HG02623 (cell line): ENCODE results near the gene RETSAT.
A peak's percentile ranks its signal among the peaks of the same experiment; 100 is the strongest.
"Not testable (repeated sequence)": the region's sequence is repeated elsewhere in the genome, so short reads cannot be mapped to it uniquely, and the experiment has no call there.

ENCODE experiments used
- ATAC-seq: cut with Tn5 transposase; IDR thresholded peaks from one replicate; pipeline ENCODE4 v1.9.1; 2021; ENCODE audit warnings: moderate library complexity; ENCODE audit not compliant: unreplicated experiment

RETSAT gene

DNA sequence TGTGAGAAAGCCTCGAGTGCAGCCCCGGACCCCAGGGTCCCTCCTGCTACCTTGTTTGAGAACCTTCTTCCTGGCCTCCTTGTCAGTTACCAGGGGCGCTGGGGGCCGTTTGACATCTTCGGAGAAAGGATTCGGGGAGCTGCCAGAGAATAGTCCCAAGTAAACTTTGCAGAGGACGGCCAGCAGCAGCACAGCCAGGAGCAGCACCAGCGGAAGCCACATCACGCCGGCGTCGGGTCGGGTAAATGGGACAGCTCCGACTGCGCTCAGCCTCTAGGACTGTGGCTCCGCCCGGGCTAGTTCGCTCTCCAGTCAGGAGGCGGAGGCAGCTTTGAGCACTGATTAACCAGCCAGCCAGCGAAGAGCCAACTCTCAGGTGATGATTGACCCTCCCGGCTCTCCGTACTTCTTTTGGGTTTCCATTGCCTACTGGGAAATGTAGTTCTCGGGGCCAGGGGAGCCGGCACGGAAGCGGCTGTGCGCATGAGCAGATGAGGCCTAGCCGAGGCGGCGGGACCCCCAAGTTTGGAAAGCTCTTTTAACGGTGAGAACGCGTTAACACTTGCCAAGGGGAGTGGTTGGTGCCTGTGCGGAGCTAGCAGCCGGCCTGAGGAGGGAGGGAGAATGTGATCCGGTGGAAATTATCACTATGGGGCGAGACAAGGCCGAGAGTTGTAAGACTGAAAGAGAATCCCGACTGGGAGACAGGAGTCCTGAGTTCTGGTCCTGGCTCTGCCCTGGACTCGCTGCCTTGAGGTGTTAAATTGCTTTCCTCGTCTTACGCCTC is at the start of gene RETSAT, which contains the start of gene ELMOD3:
Gene RETSAT, minus strand, starts transcription at position 243 of the 787 bp plus-strand sequence. Its CDS starts 21 bp downstream, at position 222.
Gene ELMOD3, plus strand, starts transcription at position 484 of the 787 bp plus-strand sequence. CDS start 2,430 bp downstream, outside the sequence.
- peak; percentile 97 for ATAC-seq

DNA sequence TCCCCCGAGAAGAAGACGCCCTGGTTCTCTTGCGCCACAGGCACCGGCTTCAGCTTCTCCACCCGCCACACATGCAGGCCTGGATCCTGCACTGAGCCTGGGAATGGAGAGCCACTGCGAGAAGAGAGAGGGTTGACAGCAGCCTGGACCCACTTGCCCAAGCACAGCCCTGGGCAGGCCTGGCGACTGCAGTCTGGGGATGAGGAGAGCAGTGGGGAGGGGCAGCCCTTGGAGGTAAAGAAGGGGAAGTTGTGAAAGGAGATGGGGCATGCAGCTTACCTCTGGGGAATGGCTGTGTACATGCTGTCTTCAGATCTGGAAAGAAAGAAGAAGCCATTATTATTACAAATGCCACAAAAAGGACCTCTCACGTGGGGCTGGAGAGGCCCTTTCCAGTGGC is 47.5 kb upstream of the RETSAT start:
- no peak for ATAC-seq

DNA sequence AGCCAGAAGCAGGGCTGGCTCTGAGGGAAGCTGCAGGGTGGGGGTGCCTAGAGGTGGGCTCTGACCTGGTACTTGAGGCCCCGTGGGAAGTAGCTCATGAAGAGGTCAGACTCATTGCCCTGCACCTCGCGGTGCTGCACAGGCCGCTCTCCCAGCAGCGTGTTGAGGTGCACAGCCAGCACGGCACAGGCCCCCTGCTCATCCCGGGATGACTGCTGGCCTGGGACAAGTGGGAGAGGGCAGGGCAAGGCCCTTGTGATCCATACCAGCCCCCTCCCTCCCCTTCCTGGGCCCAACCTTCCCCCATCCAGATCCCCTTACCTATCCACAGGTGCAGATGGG is 47.1 kb upstream of the RETSAT start:
- ATAC-seq: no peak

DNA sequence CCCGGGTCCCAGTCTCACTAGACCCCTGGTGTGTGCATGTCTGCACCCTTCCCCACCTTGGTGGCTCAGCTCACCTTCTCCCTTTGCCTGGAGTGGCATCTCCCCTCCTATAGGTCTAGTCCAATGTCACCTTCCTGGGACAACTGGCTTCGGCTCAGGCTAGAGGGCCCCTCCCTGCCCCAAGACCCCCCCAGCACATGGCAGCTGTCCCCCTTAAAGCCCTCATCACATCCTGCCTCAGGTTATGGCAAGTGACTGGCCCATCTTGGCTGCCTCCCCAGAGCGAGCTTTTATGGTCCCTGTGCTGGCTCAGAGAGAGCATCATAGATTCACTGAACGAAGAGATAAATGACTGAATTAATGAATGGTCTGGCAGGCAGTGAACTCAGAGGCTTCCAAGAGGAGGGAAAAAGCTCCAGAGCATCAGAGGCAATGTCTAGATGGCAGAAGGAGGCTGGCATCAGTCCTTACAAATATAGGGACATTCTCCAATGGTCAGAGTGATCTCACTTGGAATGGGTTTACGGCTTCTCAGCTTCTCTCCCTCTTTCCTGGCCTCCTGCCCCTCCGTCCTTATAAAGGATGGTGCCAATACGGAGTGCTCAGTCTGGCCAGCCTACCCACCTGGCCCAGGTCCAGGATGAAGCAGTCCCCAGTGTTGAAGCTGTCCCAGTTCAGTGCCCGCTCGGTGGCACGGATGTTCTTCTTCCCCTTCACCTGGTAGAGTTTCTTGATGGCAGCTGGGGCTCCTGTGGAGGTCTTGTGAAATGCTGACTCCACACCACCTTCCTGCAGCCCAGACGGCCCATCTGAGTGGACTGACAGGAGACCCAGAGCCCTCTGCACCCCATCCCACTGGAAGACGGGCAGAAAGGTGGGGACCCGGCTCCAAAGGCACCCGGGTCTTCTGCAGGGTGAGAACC is 46.5 kb upstream of the RETSAT start:
- no peak for ATAC-seq

DNA sequence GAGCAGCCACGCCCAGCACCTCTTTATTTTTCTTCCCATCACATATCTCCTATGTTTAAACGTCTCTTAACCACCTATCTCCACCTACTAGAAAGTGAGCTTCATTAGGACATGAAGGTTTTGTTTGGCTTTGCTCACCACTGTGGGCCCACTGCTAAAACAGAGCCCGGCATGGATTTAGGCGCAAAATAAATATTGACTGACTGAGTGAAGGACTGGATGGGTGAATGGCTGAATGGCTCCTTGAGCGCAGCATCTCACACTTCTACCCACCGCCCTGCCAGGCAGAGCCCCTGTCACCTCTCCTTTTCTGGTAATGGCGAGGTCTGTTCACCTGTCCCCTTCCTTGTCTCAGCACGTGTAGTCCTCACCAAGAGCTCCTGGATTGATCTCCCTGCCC is 45.7 kb upstream of the RETSAT start:
- ATAC-seq: no peak

DNA sequence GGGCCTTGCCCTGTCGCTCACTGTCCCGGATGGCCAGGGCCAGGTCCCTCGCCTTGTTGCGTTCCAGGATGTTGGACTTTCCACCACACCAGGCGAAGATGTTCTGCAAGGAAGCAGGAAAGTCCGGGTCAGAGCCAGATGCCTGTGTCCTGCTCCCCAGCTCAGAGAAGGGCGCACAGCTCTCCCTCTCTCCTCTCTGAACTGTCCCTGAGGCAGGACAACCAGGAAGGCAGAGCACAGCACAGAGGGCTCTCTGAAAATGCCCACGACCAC is 44.8 kb upstream of the RETSAT start:
- no peak for ATAC-seq

DNA sequence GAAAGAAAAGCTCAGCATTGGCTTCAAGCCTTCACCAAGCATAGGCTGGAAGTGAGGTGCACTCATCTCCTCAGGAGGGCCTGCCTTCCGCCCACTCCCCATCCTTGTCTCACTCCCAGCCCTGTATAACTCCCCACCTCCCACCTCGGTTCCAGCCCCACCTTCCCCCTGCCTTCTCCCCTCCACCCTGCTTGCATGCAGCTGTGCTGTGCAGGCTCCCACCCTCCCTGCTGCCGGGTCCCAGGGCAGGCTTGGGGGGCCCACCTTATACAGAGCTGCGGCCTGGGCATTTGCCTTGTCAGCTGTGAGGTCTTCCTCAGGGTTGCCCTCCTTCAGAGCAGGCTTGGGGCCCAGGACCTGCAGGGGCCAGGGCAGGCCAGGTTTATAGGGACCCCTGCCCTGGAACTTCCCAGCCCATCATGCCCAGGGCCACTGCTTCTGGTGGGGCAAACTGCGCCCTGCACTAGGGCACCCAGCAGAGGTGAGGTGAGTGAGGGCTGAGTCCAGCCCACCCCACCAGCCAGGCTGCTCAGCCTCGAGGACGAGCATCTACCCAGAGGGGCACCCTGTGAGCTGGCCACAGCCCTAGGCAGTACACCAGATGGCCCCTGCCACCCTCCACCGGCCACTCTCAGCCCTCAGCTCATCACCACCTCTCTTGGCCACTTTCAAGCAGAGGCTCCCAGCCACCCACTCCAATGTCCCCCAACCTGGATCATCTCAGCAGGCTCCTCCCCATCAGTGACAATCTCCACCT is 44.3 kb upstream of the RETSAT start:
- no peak for ATAC-seq

DNA sequence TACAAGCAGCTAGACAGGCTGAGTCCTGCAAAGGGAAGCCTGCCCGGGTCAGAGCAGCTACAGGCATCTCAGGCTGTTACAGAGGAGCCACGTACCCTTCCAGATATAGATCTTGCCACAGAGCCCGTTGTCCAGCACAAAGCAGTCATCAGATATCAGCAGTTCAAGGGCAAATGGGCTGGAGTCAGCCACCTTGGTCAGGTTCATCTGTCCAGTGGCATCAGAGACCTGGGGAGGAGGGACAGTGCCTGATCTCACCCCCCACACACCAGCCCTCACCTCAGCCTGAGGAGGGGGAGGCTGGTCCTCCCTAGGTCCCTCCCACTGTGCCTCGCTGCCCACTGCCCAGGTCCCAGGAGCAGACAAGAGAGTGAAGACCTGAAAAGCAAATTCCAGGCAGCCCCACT is 43.6 kb upstream of the RETSAT start:
- ATAC-seq: no peak

DNA sequence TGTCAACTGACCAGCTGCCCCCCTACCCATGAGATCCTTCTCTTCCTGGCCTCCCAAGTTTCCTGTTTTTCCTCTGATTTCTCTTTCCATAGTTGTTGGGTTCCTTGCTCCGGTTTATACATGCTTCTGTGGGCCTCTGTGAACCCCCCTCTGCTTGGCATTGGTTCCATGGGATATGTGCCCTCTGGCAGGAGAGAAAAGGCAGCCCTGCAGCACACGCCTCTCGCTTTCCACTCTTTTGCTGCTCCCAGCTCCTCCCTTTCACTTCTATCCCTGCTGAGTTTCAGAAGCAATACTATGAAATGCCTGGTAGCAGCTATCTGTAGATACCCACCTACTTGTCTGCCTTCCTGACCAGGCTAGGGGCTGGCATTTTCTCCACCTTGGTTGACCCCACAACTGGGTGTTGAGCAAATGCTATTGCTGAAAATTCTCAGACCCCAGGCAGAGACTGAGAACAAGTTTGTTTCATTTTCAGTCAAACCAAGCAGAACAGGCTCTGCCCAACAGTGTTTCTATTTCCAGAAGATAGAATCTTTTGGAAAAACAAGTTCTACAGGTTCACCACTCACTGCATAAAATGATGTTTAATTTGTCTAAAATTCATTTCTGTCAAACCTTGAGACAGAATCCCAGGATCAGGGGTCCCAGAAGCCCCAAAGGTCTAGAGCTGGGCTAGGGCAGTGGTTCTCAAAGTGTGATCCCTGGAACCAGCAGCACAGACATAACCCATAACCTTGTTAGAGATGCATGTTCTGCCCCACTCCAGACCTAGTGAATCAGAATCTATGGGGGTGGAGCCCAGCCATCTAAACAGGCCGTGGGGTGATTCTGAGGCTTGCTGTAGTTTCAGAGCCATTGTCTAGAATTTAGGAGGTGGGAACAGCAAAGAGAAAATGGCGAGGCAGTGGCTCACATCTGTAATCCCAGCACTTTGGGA is 42.5 kb upstream of the RETSAT start:
- no peak for ATAC-seq

DNA sequence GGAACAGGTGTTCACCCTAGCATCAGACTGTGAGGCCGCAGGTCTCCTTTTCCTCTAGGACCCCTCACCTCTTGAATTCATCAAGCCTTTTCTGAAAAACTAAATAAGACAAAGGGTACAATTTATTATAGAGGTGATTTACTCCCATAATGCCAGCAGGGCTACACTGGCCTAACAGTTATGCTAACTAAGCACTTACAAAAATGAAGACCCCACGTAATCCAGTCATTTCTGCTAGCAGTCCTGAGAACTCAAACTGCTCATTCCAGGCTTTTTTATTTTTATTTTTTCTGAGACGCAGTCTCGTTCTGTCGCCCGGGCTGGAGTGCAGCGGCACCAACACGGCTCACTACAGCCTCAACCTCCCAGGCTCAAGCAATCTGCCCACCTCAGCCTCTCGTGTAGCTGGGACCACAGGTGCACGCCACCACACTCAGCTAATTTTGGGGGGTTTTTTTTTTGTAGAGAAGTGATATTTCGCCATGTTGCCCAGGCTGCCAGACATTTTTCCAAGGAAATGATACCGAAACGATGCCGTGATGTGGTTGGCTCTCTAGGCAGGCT is 41.7 kb upstream of the RETSAT start:
- no peak for ATAC-seq

DNA sequence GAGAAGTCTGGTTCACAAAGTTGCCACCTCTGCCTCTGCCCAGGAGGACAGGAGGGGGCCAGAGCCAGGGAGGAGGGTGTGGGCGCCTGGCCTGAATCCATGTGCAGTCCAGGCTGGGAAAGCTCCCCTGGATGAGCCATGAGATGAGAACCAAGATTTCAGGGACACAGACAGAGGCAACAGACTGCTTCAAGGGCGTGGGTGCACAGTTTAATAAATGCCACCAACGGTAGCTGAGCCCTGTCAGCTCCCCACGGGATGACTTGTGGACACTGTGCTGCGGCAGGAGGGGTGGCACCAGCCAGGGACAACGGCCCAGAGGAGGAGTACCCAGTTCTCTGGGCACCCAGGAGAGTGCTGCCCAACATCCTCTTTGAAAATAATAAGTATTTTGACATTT is 40.6 kb upstream of the RETSAT start:
- ATAC-seq: no peak

DNA sequence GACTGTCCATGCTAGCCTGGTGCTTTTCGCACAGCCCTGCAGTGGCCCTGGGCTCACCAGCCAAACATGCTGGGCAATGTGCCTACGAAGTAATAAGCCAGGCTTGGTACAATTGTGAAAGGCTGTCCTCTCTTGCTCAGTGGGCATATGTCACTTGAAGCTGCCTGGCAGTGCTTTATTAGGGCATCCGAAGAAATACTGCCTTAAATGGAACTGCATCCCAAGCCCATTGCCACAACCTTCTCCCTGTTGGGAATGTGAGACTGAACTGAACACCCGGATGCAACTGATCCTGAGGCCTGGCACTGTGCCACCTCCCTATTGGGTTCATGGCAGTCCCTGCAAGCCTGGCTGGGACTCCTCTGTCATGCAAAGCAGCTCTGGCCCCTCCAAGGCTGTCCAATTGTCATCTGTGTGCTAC is 39.9 kb upstream of the RETSAT start:
- no peak for ATAC-seq

DNA sequence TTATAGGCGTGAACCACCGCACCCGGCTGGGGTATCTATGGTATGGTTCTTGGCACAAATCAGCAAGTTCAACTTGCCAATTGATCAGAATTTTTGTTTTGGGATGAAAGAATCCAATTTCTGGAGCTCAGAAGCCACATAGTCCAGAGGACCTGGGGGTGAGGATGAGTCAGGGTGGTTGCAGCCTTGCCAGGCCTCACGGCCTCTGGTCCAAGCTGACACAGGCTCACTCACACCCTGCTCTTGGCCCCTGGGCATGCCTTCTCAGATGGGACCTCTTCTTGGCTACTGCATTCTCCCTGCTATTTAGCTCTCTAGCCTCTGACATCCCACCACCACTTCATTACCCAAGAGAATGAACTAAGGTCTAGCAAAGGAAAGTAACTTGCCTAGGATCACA is 39.5 kb upstream of the RETSAT start:
- ATAC-seq: no peak

DNA sequence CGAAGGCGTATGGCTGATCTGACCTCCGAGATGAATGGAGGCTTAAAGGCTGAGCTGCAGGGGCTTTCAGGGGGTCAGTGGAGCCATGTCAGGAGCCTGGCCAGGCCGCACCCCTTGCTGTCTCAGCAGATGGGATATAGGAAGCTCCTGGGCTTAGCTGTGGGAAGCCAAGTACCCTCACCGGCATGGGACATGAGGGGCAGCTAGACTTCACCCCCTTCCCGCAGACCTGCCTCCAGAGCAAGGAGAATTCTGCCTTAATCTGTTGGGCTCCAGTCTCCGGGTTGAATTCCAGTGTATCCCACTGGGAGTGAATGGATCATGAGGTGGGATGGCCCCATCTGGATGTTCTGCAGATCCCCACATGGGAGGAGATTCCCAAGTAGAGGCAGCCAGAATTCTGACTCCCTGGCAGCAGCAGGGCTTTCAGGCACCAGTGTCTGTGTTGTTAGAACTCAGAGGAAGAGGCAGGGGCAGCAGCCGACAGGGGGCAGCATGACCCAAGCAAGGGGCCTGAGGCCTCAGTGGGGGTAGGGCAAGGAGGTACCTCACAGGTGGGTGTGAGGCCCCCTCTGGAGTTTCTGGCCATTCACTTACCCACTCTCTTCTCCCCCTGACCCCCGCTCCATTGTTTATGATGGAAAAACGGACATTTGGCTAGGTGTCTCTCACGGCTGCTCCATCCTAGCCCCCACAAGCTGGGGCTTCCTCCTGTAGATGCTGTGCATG is 36.8 kb upstream of the RETSAT start:
- no peak for ATAC-seq

DNA sequence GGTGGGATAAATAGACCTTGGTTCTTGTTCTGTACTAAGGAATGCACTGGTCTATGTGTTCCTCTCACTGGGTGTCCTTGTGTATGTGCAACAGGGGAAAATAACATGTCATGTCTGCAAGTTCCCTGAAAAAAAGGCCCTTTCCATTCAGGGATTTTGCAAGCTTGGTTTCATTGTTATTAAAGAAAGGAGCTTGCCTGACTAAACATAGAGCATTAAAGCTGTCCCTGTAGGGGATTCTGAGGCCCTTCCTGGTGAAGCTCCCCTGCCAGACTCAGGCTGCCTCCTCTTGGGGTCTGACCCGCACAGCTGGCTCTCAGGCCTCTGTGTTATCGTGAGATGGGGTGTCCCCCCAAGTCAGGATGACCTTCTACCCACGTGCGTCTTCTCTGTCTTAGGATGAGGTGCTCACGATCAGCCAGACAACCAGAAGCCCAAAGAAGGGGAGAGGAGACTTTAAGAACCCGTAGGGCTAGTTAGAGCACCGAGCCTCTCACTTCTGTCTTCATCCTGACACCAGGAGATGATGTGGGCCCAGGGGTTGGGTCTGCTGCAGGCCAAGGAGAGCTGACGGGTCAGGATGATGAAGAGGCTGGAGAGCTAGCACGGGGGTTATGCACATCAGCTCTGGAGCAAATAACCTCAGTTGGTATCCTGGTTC is 34.7 kb upstream of the RETSAT start:
- no peak for ATAC-seq

DNA sequence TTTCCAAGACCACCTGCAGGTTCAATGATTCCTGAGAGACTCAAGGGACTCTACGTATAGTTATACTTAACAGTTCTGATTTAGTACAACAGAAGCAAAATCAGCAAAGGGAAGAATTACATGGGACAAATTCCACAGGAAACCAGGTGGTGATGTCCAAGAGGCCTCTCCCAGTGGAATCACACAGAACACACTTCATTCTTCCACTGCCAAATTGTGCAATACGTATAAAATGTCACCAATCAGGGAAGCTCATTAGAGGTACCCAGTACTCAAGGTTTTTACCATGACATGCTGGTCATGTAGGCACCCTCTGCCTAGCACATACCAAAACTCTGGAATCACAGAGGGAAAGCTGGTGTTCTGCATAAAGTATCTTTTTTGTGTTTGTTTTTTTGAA is 33.4 kb upstream of the RETSAT start:
- ATAC-seq: no peak

DNA sequence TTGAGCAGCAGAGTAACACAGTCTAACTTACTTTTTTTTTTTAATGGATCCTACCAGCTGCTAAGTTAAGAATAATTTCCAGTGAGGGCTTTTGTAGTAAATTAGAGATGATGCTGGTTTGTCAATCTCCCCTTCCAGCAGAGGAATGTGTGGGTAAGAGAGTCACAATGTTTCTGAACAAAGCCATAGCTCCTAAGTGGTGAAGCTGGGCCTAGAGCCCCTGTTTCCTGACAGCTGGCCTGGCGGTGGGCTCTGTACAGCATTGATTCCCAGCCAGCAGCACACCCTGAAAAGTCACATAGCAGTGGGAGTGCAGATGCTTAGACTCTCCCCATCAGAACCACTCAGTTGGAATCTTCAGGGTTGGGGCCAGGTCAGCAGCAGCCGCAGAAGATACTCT is 31.4 kb upstream of the RETSAT start:
- ATAC-seq: no peak

DNA sequence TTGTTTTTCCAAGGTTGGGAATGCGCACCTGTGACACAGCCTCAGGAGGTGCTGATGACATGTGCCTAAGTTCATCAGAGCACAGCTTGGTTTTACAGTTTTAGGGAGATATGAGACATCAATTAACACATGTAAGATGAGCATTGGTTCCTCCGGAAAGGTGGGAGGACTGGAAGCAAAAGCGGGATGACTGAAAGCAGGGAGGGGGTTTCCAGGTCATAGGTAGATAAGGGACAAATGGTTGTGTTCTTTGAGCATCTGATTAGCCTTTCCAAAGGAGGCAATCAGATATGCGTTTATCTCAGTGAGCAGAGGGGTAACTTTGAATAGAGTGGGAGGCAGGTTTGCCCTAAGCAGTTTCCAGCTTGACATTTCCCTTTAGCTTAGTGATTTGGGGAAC is 29.5 kb upstream of the RETSAT start:
- no peak for ATAC-seq

DNA sequence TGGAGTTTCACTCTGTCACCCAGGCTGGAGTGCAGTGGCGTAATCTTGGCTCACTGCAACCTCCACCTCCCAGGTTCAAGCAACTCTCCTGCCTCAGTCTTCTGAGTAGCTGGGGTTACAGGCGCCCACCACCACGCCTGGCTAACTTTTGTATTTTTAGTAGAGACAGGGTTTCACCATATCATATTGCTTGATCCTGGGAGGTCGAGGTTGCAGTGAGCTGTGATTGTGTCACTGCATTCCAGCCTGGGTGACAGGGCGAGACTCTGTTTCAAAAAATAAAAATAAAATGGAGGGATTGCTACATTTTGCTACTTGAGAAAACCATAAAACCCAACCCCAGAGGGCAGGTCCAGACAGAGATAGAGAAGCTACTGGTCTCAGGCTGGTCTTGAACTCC is 28.8 kb upstream of the RETSAT start:
- ATAC-seq: not testable (repeated sequence)
